MM.1S (cell line): ENCODE measurements around the gene DOK6.

Experiments used
- DNase-seq: peaks from one replicate; pipeline ENCODE4 v3.0.0-alpha.2; 2015
- H2AFZ ChIP-seq: fragments of 300-600 bp; sonication (generic); 2 replicates; pipeline ENCODE4 v1.6.0; 2016; ENCODE audit warnings: antibody characterized with exemption, low read length
- H3F3A ChIP-seq: fragments of 300-600 bp; sonication (generic); 2 replicates; pipeline ENCODE4 v1.6.1; 2016; ENCODE audit warnings: mild to moderate bottlenecking, antibody characterized with exemption, low read length, moderate library complexity, mixed read lengths; ENCODE audit not compliant: insufficient read depth
- H3K27ac ChIP-seq: fragments of 300-600 bp; sonication (generic); 2 replicates; pipeline ENCODE4 v1.5.1; 2016; ENCODE audit warnings: mild to moderate bottlenecking, low read length
- H3K27me3 ChIP-seq: fragments of 300-600 bp; sonication (generic); replicated peaks from 2 replicates; pipeline ENCODE4 v1.6.0; 2016; ENCODE audit warnings: low read length; ENCODE audit not compliant: insufficient read depth
- H3K36me3 ChIP-seq: fragments of 300-600 bp; sonication (generic); replicated peaks from 2 replicates; pipeline ENCODE4 v1.6.1; 2016; ENCODE audit warnings: mild to moderate bottlenecking, low read length, mixed read lengths; ENCODE audit not compliant: insufficient read depth
- H3K4me1 ChIP-seq: fragments of 300-600 bp; sonication (generic); 2 replicates; pipeline ENCODE4 v1.6.1; 2016; ENCODE audit warnings: low read length, mixed read lengths
- H3K4me2 ChIP-seq: fragments of 300-600 bp; sonication (generic); 2 replicates; pipeline ENCODE4 v1.6.0; 2016; ENCODE audit warnings: low read depth, low read length
- H3K4me3 ChIP-seq: fragments of 300-600 bp; sonication (generic); 2 replicates; pipeline ENCODE4 v1.5.1; 2016; ENCODE audit warnings: low read length, mixed read lengths
- H3K79me2 ChIP-seq: fragments of 300-600 bp; sonication (generic); 2 replicates; pipeline ENCODE4 v1.6.1; 2016; ENCODE audit warnings: mixed run types, low read length, mixed read lengths
- H3K9ac ChIP-seq: fragments of 300-600 bp; sonication (generic); 2 replicates; pipeline ENCODE4 v1.6.1; 2016; ENCODE audit warnings: low read length, mixed read lengths
- H3K9me2 ChIP-seq: fragments of 300-600 bp; sonication (generic); replicated peaks from 2 replicates; pipeline ENCODE4 v1.6.1; 2016; ENCODE audit warnings: mild to moderate bottlenecking, low read length, mixed read lengths; ENCODE audit not compliant: insufficient read depth
- H3K9me3 ChIP-seq: fragments of 300-600 bp; sonication (generic); replicated peaks from 2 replicates; pipeline ENCODE4 v1.6.1; 2016; ENCODE audit warnings: mild to moderate bottlenecking, low read length, mixed read lengths; ENCODE audit not compliant: insufficient read depth
- H4K20me1 ChIP-seq: fragments of 300-600 bp; sonication (generic); 2 replicates; pipeline ENCODE4 v1.6.1; 2016; ENCODE audit warnings: mild to moderate bottlenecking, low read length, moderate library complexity, mixed read lengths; ENCODE audit not compliant: insufficient read depth
- CTCF ChIP-seq: fragments of 300-600 bp; sonication (generic); IDR thresholded peaks from 2 replicates; pipeline ENCODE4 v1.5.1; 2016; ENCODE audit warnings: antibody characterized with exemption, low read length, mixed read lengths
- EZH2 ChIP-seq: fragments of 300-600 bp; sonication (generic); optimal IDR thresholded peaks from 2 replicates; pipeline ENCODE3; 2017; ENCODE audit warnings: low read depth, mild to moderate bottlenecking, antibody characterized with exemption, low read length, mixed read lengths
- EZH2phosphoT487 ChIP-seq: fragments of 300-600 bp; sonication (generic); IDR thresholded peaks from 2 replicates; pipeline ENCODE4 v1.6.1; 2018; ENCODE audit warnings: antibody characterized with exemption, low read length

The DOK6 gene

GRCh38 chr18:69785466-69785865, 384.8 kb downstream of the DOK6 start:
- Histone ChIP-seq H3K79me2 (no peaks in the 10 kb centered on the region), H3F3A (no peaks in the 10 kb centered on the region), H2AFZ (no peak overlapping the region), H3K4me2 (no peak overlapping the region), H3K9me2 (no peaks in the 10 kb centered on the region), H3K4me3 (no peak overlapping the region), H3K9ac (no peak overlapping the region), H3K36me3 (no peaks in the 10 kb centered on the region), H3K27me3 (no peaks in the 10 kb centered on the region), H3K27ac (no peak overlapping the region), H3K4me1 (no peaks in the 10 kb centered on the region), H4K20me1 (no peaks in the 10 kb centered on the region), H3K9me3 (no peaks in the 10 kb centered on the region)
- no peak for DNase-seq
- TF ChIP-seq EZH2 (no peak), EZH2phosphoT487 (no peak), CTCF (no peak)

- H3F3A ChIP-seq, result no peaks in the 10 kb centered on the region
- no peaks in the 10 kb centered on the region for H3K9me3 ChIP-seq
- TF ChIP-seq EZH2phosphoT487 (no peak), EZH2 (no peak), CTCF (no peak)
These were observed 385.7 kb downstream of the DOK6 start for GRCh38 chr18:69786427-69786826.

GRCh38 chr18:69787825-69788547, 387.3 kb downstream of the DOK6 start:
- no peaks in the 10 kb centered on the region for H3K79me2 ChIP-seq
- H3K9me2 ChIP-seq, result no peaks in the 10 kb centered on the region
- TF ChIP-seq EZH2phosphoT487 (no peak), CTCF (no peak), EZH2 (no peak)
- H3K4me2 ChIP-seq, result no peak overlapping the region
- no peak overlapping the region for H3K4me3 ChIP-seq
- H3K27ac ChIP-seq, result no peak overlapping the region
- no peak overlapping the region for H2AFZ ChIP-seq
- H4K20me1 ChIP-seq, result no peaks in the 10 kb centered on the region
- H3K9me3 ChIP-seq, result no peaks in the 10 kb centered on the region
- H3K36me3 ChIP-seq, result no peaks in the 10 kb centered on the region
- no peaks in the 10 kb centered on the region for H3K27me3 ChIP-seq
- no peaks in the 10 kb centered on the region for H3K4me1 ChIP-seq
- H3F3A ChIP-seq, result no peaks in the 10 kb centered on the region
- DNase-seq, result no peak
- no peak overlapping the region for H3K9ac ChIP-seq

More at GRCh38 chr18:69786427-69786826, 385.7 kb downstream of the DOK6 start:
- Histone ChIP-seq H3K4me3 (no peak overlapping the region), H3K36me3 (no peaks in the 10 kb centered on the region), H3K9ac (no peak overlapping the region), H3K27ac (no peak overlapping the region), H3K9me2 (no peaks in the 10 kb centered on the region), H3K79me2 (no peaks in the 10 kb centered on the region), H4K20me1 (no peaks in the 10 kb centered on the region), H3K27me3 (no peaks in the 10 kb centered on the region), H2AFZ (no peak overlapping the region), H3K4me1 (no peaks in the 10 kb centered on the region), H3K4me2 (no peak overlapping the region)
- no peak for DNase-seq
